Panc1 (cell line): ENCODE results near the gene ELK3.

Experiments
- CTCF ChIP-seq: fragments of 450-650 bp; IDR thresholded peaks from 2 replicates; pipeline ENCODE4 v1.5.1; 2017; ENCODE audit warnings: mild to moderate bottlenecking
- TCF7L2 ChIP-seq: IDR thresholded peaks from 2 replicates; pipeline ENCODE4 v1.6.1; 2011; ENCODE audit warnings: mild to moderate bottlenecking, low read depth, low read length, inconsistent platforms

- TF ChIP-seq CTCF (no peak), TCF7L2 (no peak)
Observed at GRCh38 chr12:96258104-96258961, 64.2 kb downstream of the ELK3 start.
